ENCODE data around the gene PYCR2. TPM values are rescaled to one million over a fixed set of nuclear protein-coding genes. Genes with fewer than 3 reads are reported as not detected.
"Not testable (repeated sequence)": the region's sequence is repeated elsewhere in the genome, so short reads cannot be mapped to it uniquely, and the experiment has no call there.

Gene PYCR2
- 52.2 TPM for total RNA-seq

DNA sequence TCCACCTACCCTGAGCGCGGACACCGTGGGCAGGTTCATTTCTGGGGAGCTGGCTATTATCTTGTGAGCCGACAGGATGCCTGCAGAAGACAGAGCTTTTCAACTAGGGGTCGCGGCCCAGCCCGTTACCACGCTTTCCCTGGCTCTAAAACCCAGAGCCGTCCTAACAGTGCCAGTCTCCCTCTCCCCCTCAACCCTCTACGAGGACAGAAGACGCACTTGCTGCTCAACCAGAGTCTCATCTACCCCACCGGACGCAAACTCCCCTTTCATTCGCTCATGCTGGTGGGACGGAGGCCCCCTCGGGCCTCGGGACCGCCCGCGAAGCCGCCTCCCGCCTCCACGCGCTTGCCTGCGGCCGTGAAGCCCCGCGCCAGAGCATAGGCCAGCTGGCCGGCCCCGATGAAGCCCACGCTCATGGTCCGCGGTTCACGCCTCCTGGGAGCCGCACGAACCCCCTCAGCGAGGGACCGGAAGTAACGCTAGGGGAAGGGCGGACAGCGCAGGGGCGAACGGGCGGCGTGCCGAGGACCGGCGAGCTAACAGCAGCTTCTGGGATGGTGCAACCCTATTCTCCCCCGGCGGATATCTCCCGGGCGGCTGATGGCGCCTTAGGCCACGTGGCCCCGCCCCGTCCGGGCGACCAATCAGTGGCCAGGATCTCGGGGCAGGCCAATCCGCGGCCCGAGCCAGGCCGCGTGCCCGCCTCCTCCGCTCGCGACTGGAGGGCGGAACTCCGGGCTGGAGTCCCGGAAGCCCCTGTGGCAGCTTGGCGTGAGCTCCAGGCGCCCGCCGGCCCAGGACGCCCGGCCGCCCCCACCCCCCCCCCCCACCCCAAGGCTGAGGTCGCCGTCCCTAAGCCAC, at the start of gene PYCR2:
PYCR2 (minus strand) TSS at position 559 of the 864 bp plus-strand sequence; CDS start at position 419, 140 bp downstream.
- intact Hi-C loops (cut with DNase I), result no loop called here
- DNase-seq (ENCODE audit: low spot score), result peak; percentile 96
- ATAC-seq, result peak; percentile 99

DNA sequence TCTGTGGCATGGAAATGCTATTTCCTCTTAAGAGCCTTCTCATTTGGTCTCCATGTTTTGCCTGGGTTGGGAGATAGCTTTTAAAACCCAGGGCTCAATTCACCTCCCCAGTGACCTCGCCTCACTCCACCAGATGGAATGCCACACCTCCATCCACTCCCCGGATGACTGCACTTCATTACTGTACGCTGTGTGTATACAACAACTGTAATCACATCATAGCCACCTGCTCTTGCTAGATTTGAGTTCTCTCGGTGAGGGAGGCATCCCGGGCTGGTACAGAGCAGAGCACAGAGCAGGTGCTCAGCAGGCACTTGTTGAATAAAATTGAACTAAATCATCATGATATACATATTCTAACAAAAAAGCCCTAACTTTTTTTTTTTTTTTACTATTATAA, 49.1 kb upstream of the PYCR2 start:
- intact Hi-C loops (cut with DNase I), result no loop called here

GRCh38 chr1:225972344-225973152, 48.5 kb upstream of the PYCR2 start:
- DNase-seq (ENCODE audit: low spot score), result no peak

More for the DNA sequence above, 49.1 kb upstream of the PYCR2 start:
- DNase-seq (ENCODE audit: low spot score), result no peak
- ATAC-seq, result no peak

GRCh38 chr1:225970592-225971157, 46.6 kb upstream of the PYCR2 start:
- intact Hi-C loops (cut with DNase I); ATAC-seq: not testable (repeated sequence)
- peak; percentile 5 for DNase-seq (ENCODE audit: low spot score)

More at GRCh38 chr1:225972344-225973152, 48.5 kb upstream of the PYCR2 start:
- intact Hi-C loops (cut with DNase I), result no loop called here
- no peak for ATAC-seq

DNA sequence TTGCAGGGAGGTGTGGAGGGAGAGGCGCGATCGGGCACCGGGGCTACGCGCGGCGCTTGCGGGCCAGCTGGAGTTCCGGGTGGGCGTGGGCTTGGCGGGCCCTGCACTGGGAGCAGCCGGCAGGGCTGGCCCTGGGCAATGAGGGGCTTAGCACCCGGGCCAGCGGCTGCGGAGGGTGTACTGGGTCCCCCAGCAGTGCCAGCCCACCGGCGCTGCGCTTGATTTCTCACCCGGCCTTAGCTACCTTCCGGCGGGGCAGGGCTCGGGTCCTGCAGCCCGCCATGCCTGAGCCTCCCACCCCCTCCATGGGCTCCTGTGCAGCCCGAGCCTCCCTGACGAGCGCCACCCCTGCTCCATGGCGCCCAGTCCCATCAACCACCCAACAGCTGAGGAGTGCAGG, 45.7 kb upstream of the PYCR2 start:
- intact Hi-C loops (cut with DNase I); ATAC-seq: not testable (repeated sequence)
- peak; percentile 30 for DNase-seq (ENCODE audit: low spot score)

GRCh38 chr1:225965231-225965630, 41.2 kb upstream of the PYCR2 start:
- DNase-seq (ENCODE audit: low spot score) (peak; percentile 23), ATAC-seq (no peak)
- intact Hi-C loops (cut with DNase I), result no loop called here

- peak; percentile 45 for DNase-seq (ENCODE audit: low spot score)
- intact Hi-C loops (cut with DNase I), result no loop called here
- ATAC-seq, result no peak
Measured at GRCh38 chr1:225963735-225964530, 39.9 kb upstream of the PYCR2 start.

DNA sequence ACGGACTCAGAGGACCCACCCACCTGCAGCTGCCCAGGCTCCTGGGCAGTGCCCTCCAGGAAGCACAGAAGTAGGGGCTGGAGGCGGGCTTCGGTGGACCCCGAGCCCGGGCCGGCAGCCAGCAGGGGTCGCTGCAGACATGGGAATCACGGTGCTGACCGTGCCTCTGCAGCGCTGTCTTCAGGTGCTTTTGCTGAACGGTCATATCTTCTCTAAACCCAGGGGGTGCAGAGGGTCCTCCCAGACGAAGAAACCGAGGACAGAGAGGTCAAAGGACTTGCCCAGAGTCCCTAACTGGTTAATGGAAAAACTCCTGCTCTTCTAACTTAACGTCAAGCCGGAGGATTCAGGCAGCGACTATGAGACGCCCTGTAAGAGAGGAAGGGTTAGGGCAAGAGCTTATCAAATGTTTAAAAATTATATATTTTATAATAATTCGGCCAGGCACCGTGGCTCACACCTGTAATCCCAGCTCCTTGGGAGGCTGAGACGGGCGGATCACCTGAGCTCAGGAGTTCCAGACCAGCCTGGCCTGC, 38.5 kb upstream of the PYCR2 start:
- intact Hi-C loops (cut with DNase I), result no loop called here
- ATAC-seq, result no peak
- peak; percentile 61 for DNase-seq (ENCODE audit: low spot score)

DNA sequence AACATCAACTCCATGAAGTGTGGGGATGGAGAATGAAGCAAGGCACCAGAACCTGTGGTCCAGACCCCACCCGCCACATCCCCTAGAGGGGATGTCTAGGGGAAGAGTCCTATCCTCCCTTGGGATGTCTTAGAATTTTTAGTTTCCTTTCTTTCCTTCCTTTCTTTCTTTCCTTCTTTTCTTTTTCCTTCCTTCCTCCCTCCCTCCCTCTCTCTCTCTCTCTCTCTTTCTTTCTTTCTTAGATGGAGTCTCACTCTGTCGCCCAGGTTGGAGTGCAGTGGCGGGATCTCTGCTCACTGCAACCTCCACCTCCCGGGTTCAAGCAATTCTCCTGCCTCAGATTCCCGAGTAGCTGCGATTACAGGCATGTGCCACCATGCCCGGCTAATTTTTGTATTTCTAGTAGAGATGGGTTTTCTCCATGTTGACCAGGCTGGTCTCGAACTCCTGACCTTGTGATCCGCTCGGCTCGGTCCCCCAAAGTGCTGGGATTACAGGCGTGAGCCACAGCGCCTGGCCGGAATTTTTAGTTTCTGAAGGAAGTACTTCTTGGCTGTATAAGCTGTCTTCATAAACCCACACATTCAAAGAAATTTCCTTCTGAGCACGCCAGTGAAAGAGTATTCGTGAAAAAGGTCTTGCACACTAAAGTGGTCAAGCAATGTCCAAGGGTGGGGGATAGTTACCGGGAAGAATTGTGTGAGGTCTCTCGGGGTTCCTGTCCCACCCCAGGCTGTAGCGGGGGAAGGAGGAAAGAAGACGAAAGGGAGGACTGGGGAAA, 37.8 kb upstream of the PYCR2 start:
- no peak for ATAC-seq
- DNase-seq (ENCODE audit: low spot score), result peak; percentile 42

GRCh38 chr1:225958041-225958440, 34.0 kb upstream of the PYCR2 start:
- intact Hi-C loops (cut with DNase I), result no loop called here
- DNase-seq (ENCODE audit: low spot score) (no peak), ATAC-seq (no peak)

More for the DNA sequence above, 37.8 kb upstream of the PYCR2 start:
- intact Hi-C loops (cut with DNase I), result no loop called here

GRCh38 chr1:225954753-225955152, 30.7 kb upstream of the PYCR2 start:
- DNase-seq (ENCODE audit: low spot score) (no peak), ATAC-seq (no peak)
- intact Hi-C loops (cut with DNase I), result no loop called here

GRCh38 chr1:225953315-225953714, 29.3 kb upstream of the PYCR2 start:
- DNase-seq (ENCODE audit: low spot score) (no peak), ATAC-seq (no peak)
- intact Hi-C loops (cut with DNase I), result no loop called here

DNA sequence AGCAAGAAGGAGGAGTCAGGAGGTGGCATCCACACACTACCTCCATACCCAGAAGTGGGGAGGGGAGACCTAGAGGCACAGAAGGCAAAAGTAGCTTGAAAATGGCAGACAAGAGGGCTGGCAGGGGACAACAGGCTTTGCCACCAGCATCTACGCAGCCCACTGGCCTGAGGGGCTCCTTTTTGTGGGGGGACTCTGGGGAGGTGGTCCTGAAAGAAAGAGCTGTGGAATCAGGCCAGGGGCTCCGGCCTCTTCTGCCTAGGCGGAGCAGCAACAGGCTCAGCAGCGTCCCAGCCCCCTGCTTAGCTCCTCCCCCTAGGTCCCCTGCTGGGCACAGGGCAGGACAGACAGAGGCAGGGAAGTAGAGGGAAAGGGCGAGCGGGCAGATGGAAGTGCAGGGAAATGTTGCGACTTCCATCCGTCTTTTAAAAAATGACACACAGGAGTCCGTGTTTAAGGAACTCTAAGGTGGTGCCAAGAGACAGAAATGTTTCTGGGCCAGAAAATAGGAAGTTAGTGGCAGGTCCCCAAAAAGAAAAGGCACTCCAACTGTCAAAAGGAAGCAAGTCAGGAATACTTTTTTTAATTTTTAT, 27.0 kb upstream of the PYCR2 start:
- ATAC-seq (peak; percentile 42), DNase-seq (ENCODE audit: low spot score) (no peak)
- intact Hi-C loops (cut with DNase I), result no loop called here

DNA sequence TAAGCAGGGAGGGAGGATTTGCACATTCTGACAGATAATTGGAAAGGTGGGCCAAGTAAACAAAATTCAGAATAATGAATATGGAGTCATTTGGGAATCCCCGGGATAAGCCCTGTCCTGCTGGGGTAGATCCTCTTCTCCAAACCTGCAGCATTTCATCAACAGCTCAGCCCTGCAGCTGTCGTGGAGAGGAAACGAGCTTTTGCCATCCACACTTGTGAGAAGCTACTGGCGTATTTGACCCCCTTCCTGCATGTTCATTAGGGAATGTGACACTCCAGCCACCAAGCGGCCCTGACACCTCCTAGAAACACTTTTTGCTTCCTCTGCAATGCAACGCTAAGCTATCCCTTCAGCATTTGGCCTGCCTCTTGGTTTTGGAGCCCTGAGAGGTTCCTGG, 25.0 kb upstream of the PYCR2 start:
- intact Hi-C loops (cut with DNase I), result no loop called here
- no peak for ATAC-seq
- DNase-seq (ENCODE audit: low spot score), result no peak

DNA sequence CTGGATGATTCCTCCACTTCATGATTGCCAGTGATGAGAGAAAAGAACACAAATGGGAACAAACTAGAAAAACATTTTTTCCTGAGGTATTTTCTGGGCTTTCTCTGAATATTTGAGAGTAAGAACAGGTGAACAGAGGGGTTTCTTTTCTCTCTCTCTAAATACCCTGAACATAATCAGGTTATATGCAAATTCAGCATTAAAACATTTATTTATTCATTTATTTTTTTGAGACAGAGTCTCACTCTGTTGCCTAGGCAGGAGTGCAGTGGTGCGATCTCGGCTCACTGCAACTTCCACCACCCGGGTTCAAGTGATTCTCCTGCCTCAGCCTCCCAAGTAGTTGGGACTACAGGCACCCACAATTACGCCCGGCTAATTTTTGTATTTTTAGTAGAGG, 22.8 kb upstream of the PYCR2 start:
- intact Hi-C loops (cut with DNase I), result no loop called here
- DNase-seq (ENCODE audit: low spot score) (no peak), ATAC-seq (no peak)

- ATAC-seq, result no peak
- intact Hi-C loops (cut with DNase I), result no loop called here
- DNase-seq (ENCODE audit: low spot score), result no peak
Measured at GRCh38 chr1:225946082-225946620, 22.1 kb upstream of the PYCR2 start.

DNA sequence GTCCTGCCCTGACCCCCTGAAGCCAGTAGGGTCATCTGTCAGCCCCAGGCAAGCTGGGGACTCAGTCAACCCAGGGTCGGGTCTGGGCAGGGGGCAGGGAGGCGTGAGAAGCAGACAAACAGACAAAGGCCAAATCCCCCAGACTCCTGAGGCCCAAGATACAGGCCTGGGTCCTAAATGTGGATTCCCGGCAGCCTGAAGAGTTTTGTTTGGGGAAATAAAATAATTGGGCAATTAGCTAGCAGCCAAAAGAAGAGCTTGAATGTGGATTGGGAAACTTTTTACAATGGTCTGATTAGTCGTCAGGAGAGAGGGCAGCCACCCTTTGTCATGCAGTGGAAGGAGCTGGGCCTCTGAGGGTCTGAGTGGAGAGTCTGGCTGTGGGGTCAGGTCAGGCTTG, 21.5 kb upstream of the PYCR2 start:
- intact Hi-C loops (cut with DNase I), result no loop called here
- no peak for DNase-seq (ENCODE audit: low spot score)
- no peak for ATAC-seq

Measured in sciatic nerve (tissue), 2 donors.